Measurements from ENCODE around the gene TEX35.

Gene TEX35

GRCh38 chr1:178534137-178534868, 21.4 kb downstream of the TEX35 start:
- TF ChIP-seq REST (IDR thresholded peaks at IDR 0.05; ENCODE audit: insufficient read depth in 1 of 2, low read depth in 2 of 2, low read length in 2 of 2) = no peak
- TF ChIP-seq TAF1 (IDR thresholded peaks at IDR 0.05; ENCODE audit: borderline replicate concordance, insufficient read depth, low read length) = no peak
- no peak for TF ChIP-seq SIN3A (IDR thresholded peaks at IDR 0.05; ENCODE audit: borderline replicate concordance, insufficient read depth, low read length)
- TF ChIP-seq POLR2AphosphoS5 (IDR thresholded peaks at IDR 0.05; ENCODE audit: low read depth, low read length) = no peak
- no peak for TF ChIP-seq FOXP2 (optimal IDR thresholded peaks at IDR 0.05; ENCODE audit: borderline replicate concordance, extremely low read depth, extremely low read length, insufficient read depth)

DNA sequence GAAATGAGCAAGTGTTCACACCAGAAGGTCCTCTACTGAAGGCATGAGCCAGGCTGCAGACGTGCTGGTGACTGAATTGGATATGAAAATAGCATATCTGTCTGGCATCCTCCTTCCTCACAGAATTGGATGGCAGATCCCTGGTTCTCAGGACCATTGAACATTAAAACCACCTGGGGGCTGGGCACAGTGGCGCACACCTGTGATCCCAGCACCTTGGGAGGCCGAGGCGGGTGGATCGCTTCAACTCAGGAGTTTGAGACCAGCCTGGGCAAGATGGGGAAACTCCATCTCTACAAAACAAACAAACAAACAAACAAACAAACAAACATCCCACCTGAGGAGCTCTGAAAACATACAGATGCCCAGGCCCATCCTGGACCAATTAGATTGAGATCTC, 23.4 kb downstream of the TEX35 start:
- no peak for TF ChIP-seq FOXP2 (optimal IDR thresholded peaks at IDR 0.05; ENCODE audit: borderline replicate concordance, extremely low read depth, extremely low read length, insufficient read depth)
- TF ChIP-seq POLR2AphosphoS5 (IDR thresholded peaks at IDR 0.05; ENCODE audit: low read depth, low read length) = no peak
- TF ChIP-seq TAF1 (IDR thresholded peaks at IDR 0.05; ENCODE audit: borderline replicate concordance, insufficient read depth, low read length) = no peak
- no peak for TF ChIP-seq REST (IDR thresholded peaks at IDR 0.05; ENCODE audit: insufficient read depth in 1 of 2, low read depth in 2 of 2, low read length in 2 of 2)
- TF ChIP-seq SIN3A (IDR thresholded peaks at IDR 0.05; ENCODE audit: borderline replicate concordance, insufficient read depth, low read length) = no peak

DNA sequence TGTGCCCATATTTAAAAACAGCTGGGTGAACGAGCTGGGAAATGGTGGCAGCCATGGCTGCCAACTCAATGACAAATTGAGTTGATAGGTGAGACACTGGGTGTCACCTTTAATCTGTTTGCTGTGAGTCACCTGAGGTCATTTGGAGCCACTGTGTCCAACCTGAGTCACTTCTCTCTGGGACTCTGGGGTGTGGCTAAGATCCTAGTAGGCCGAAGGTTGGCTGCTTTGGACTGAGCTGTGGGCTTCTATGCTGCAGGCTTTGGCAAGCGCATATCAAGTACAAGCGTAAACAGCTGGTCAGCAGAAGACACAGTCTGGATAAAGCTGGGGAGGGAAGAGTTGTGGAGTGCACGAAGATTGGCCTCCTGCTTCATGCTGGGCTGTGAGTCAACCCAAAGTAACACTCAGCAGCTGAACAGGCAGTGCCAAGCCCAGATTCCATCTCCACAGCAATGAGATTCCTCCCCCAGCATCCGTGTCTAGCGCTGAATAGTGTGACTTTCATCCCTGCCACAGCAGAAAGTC, 24.0 kb downstream of the TEX35 start:
- TF ChIP-seq SIN3A (IDR thresholded peaks at IDR 0.05; ENCODE audit: borderline replicate concordance, insufficient read depth, low read length) = no peak
- no peak for TF ChIP-seq TAF1 (IDR thresholded peaks at IDR 0.05; ENCODE audit: borderline replicate concordance, insufficient read depth, low read length)
- TF ChIP-seq POLR2AphosphoS5 (IDR thresholded peaks at IDR 0.05; ENCODE audit: low read depth, low read length) = no peak
- TF ChIP-seq REST (IDR thresholded peaks at IDR 0.05; ENCODE audit: insufficient read depth in 1 of 2, low read depth in 2 of 2, low read length in 2 of 2) = no peak

DNA sequence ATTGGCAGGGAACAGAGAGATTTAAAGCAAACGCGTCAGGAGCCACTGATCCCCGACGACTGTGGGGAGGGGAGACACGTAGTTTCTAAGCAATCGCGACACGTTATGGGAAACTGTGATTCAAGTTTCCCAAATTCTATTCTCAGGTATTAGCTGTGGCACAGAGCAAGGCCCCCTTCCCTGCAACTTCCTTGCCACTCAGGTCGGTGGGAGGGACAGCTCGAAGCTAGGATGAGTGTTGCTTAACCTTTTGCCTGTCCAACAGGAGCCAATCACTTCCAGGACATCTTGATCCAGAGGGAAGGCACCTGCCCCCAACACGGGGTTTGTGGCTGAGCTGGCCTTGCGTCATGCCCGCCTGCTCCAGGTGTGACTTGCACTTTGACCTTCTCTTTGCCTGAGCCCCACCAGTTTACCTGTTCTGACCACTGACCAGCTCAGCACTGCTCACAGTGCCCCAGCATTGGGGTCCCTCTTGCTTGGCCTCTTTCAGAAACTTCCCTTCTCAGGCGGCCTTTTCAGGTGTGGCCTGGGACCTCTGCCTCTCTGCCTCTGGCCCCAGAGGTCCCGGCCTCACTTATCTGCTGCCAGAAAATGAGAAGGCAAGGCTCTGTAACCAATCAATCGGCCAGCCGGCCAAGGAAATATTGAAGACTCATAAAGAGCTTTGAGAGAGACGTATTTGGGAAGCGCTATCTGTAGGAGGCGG, 24.6 kb downstream of the TEX35 start:
- TF ChIP-seq SIN3A (IDR thresholded peaks at IDR 0.05; ENCODE audit: borderline replicate concordance, insufficient read depth, low read length) (no peak), TAF1 (IDR thresholded peaks at IDR 0.05; ENCODE audit: borderline replicate concordance, insufficient read depth, low read length) (no peak), REST (IDR thresholded peaks at IDR 0.05; ENCODE audit: insufficient read depth in 1 of 2, low read depth in 2 of 2, low read length in 2 of 2) (no peak), FOXP2 (optimal IDR thresholded peaks at IDR 0.05; ENCODE audit: borderline replicate concordance, extremely low read depth, extremely low read length, insufficient read depth) (no peak), POLR2AphosphoS5 (IDR thresholded peaks at IDR 0.05; ENCODE audit: low read depth, low read length) (no peak)
